ENCODE results near the gene DENND4A.
A peak's percentile ranks its signal among the peaks of the same experiment; 100 is the strongest.
"Not testable (repeated sequence)": the region's sequence is repeated elsewhere in the genome, so short reads cannot be mapped to it uniquely, and the experiment has no call there.

The DENND4A gene

GRCh38 chr15:65629548-65629947 is 162.5 kb downstream of the DENND4A start:
- no peak for DNase-seq

- DNase-seq, result no peak
Measured at GRCh38 chr15:65626856-65627255, 165.2 kb downstream of the DENND4A start.

- DNase-seq, result no peak
Measured at GRCh38 chr15:65623103-65623502, 169.0 kb downstream of the DENND4A start.

GRCh38 chr15:65621638-65622037 is 170.5 kb downstream of the DENND4A start, which contains the start of gene SLC24A1:
Gene SLC24A1 (plus strand): TSS chr15:65621938. CDS start chr15:65624081, 2,143 bp downstream.
- DNase-seq, result no peak

- no peak for DNase-seq
Measured at GRCh38 chr15:65620833-65621232, 171.3 kb downstream of the DENND4A start.

- DNase-seq, result no peak
Measured at GRCh38 chr15:65619626-65620290, 172.3 kb downstream of the DENND4A start.

GRCh38 chr15:65618560-65619109 is 173.5 kb downstream of the DENND4A start:
- no peak for DNase-seq

GRCh38 chr15:65615887-65616286 is 176.2 kb downstream of the DENND4A start:
- DNase-seq, result not testable (repeated sequence)

GRCh38 chr15:65612949-65613744 is 178.9 kb downstream of the DENND4A start:
- no peak for DNase-seq

GRCh38 chr15:65612616-65612946 is 179.5 kb downstream of the DENND4A start:
- no peak for DNase-seq

GRCh38 chr15:65611888-65612615 is 180.0 kb downstream of the DENND4A start:
- no peak for DNase-seq

GRCh38 chr15:65610871-65611718 is 181.0 kb downstream of the DENND4A start, which contains the start of gene INTS14:
Gene INTS14 (minus strand): TSS chr15:65611131. CDS start chr15:65607380, 3,751 bp downstream.
- DNase-seq, result peak; percentile 95 to 97
